Trophoblast cell (in vitro differentiated cells and primary cell): Measurements from ENCODE around the gene BTG3.

ENCODE experiments used
- DNase-seq, 2 donors: peaks; one replicate each; pipeline ENCODE4 v3.0.0-alpha.2; 2016
- H2AFZ ChIP-seq: 2 replicates; pipeline ENCODE4 v1.6.1; 2013; ENCODE audit warnings: low read length, moderate library complexity, mild to moderate bottlenecking; ENCODE audit not compliant: insufficient read depth, poor library complexity
- H2AK5ac ChIP-seq: 2 replicates; pipeline ENCODE4 v1.6.1; 2013; ENCODE audit warnings: mild to moderate bottlenecking, low read length
- H2BK120ac ChIP-seq: 2 replicates; pipeline ENCODE4 v1.6.1; 2013; ENCODE audit warnings: low read length, mild to moderate bottlenecking, moderate library complexity; ENCODE audit not compliant: insufficient read depth, poor library complexity
- H2BK12ac ChIP-seq: 2 replicates; pipeline ENCODE4 v1.6.1; 2013; ENCODE audit warnings: mild to moderate bottlenecking, low read length, moderate library complexity
- H2BK5ac ChIP-seq: 2 replicates; pipeline ENCODE4 v1.6.1; 2013; ENCODE audit warnings: low read length, low read depth, moderate library complexity, mild to moderate bottlenecking; ENCODE audit not compliant: poor library complexity
- H3K14ac ChIP-seq: 2 replicates; pipeline ENCODE4 v1.6.1; 2013; ENCODE audit warnings: mild to moderate bottlenecking, low read length
- H3K18ac ChIP-seq: 2 replicates; pipeline ENCODE4 v1.6.1; 2013; ENCODE audit warnings: mild to moderate bottlenecking, low read length
- H3K23ac ChIP-seq: 2 replicates; pipeline ENCODE4 v1.6.1; 2013; ENCODE audit warnings: low read length
- H3K27ac ChIP-seq: 2 replicates; pipeline ENCODE4 v1.5.1; 2013; ENCODE audit warnings: low read depth, mild to moderate bottlenecking, inconsistent platforms, low read length, moderate library complexity
- H3K27me3 ChIP-seq: 2 replicates; pipeline ENCODE4 v1.6.1; 2013; ENCODE audit warnings: inconsistent platforms, mild to moderate bottlenecking, low read length, moderate library complexity; ENCODE audit not compliant: insufficient read depth
- H3K36me3 ChIP-seq, 2 experiments: 1 replicate in 1 of 2; 2 replicates in 1 of 2; pipeline ENCODE4 v1.6.1; 2013; ENCODE audit warnings: low read length in 2 of 2, mild to moderate bottlenecking in 2 of 2, moderate library complexity in 1 of 2; ENCODE audit not compliant: insufficient read depth in 2 of 2, control insufficient read depth in 1 of 2
- H3K4ac ChIP-seq: 2 replicates; pipeline ENCODE4 v1.6.1; 2013; ENCODE audit warnings: low read depth, mild to moderate bottlenecking, low read length, moderate library complexity
- H3K4me1 ChIP-seq, 2 experiments: 1 replicate in 1 of 2; 2 replicates in 1 of 2; pipeline ENCODE4 v1.6.1; 2013; ENCODE audit warnings: low read length in 2 of 2, mild to moderate bottlenecking in 2 of 2, moderate library complexity in 1 of 2; ENCODE audit not compliant: insufficient read depth in 2 of 2, control insufficient read depth in 1 of 2
- H3K4me2 ChIP-seq: 2 replicates; pipeline ENCODE4 v1.6.1; 2013; ENCODE audit warnings: inconsistent platforms, mild to moderate bottlenecking, low read length, moderate library complexity
- H3K4me3 ChIP-seq: 2 replicates; pipeline ENCODE4 v1.5.1; 2013; ENCODE audit warnings: mild to moderate bottlenecking, low read depth, low read length, inconsistent platforms
- H3K79me1 ChIP-seq: one replicate; pipeline ENCODE4 v1.6.1; 2013; ENCODE audit warnings: low read length
- H3K79me2 ChIP-seq: 2 replicates; pipeline ENCODE4 v1.6.1; 2013; ENCODE audit warnings: low read length, mild to moderate bottlenecking; ENCODE audit not compliant: control insufficient read depth, insufficient read depth, poor library complexity
- H3K9ac ChIP-seq: 2 replicates; pipeline ENCODE4 v1.6.1; 2013; ENCODE audit warnings: mild to moderate bottlenecking, low read length
- H3K9me3 ChIP-seq: 2 replicates; pipeline ENCODE4 v1.6.1; 2013; ENCODE audit warnings: low read depth, mild to moderate bottlenecking, control low read depth, inconsistent platforms, low read length; ENCODE audit not compliant: insufficient read depth
- H4K12ac ChIP-seq: 2 replicates; pipeline ENCODE4 v1.6.1; 2013; ENCODE audit warnings: low read depth, mild to moderate bottlenecking, low read length, moderate library complexity
- H4K8ac ChIP-seq: 2 replicates; pipeline ENCODE4 v1.6.1; 2013; ENCODE audit warnings: low read depth, mild to moderate bottlenecking, low read length, moderate library complexity
- H4K91ac ChIP-seq: one replicate; pipeline ENCODE4 v1.6.1; 2013; ENCODE audit warnings: low read depth, mild to moderate bottlenecking, low read length, moderate library complexity
- WGBS: extraction: QIAGEN DNeasy Blood & Tissue Kit; methylation state at CpG from one replicate; pipeline ENCODE4 v1.1.7; 2013; ENCODE audit warnings: missing lambda C conversion rate; ENCODE audit not compliant: insufficient read length, insufficient coverage; ENCODE audit errors: extremely low coverage; 5-methylcytosine and 5-hydroxymethylcytosine counted together

The BTG3 gene

DNA sequence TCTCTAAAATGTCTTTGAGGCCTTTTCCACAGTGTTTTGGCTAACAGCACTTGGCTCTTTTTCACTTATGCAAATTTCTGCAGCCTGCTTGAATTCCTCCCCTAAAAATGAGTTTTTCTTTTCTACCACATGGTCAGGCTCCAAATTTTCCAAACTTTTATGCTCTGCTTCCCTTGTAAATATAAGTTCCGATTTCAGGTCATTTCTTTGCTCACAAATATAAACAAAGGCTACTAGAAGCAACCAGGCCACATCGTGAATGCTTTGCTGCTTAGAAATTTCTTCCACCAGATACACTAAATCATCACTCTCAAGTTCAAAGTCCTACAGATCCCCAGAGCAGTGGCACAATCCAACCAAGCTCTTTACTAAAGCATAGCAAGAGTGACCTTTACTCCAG, 28.1 kb upstream of the BTG3 start:
- no peak overlapping the region for H3K4ac ChIP-seq
- H4K91ac ChIP-seq = no peak overlapping the region
- no peaks in the 10 kb centered on the region for H3K36me3 ChIP-seq
- H3K9ac ChIP-seq = no peak overlapping the region
- H3K27me3 ChIP-seq = no peaks in the 10 kb centered on the region
- H2BK5ac ChIP-seq = no peak overlapping the region
- H2AK5ac ChIP-seq = no peak overlapping the region
- H4K8ac ChIP-seq = no peak overlapping the region
- no peaks in the 10 kb centered on the region for H3K9me3 ChIP-seq
- no peak overlapping the region for H2AFZ ChIP-seq
- H3K14ac ChIP-seq = no peak overlapping the region
- H3K79me2 ChIP-seq = no peaks in the 10 kb centered on the region
- no peak overlapping the region for H3K4me3 ChIP-seq
- no peak overlapping the region for H4K12ac ChIP-seq
- no peaks in the 10 kb centered on the region for H3K4me1 ChIP-seq
- H3K18ac ChIP-seq = no peak overlapping the region
- H3K4me2 ChIP-seq = no peak overlapping the region
- no peak overlapping the region for H3K23ac ChIP-seq
- DNase-seq = no peak
- H2BK12ac ChIP-seq = no peak overlapping the region
- no peak overlapping the region for H2BK120ac ChIP-seq
- no peak overlapping the region for H3K27ac ChIP-seq
- no CpG with 5 or more reads among the region's 2 CpGs for WGBS
- no peaks in the 10 kb centered on the region for H3K79me1 ChIP-seq

DNA sequence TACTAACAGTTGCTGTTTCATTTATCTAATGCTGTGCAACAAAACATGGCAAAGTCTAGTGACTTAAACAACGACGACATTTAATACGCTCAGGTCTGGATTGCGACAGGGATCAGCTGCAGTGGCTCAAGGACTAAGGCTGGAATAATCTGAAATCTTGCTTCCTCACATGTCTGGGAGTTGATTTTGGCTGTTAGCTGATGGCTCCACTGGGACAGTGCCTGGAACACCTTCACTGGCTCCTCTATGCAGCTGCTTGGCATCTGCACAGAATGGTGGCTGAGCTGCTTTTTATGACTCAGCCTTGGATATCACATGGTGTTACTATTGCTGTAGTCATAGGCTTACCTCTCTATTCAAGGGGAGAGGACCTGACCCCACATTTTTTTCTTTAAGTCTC, 24.0 kb upstream of the BTG3 start:
- Histone ChIP-seq H3K4ac (no peak overlapping the region), H3K4me1 (no peaks in the 10 kb centered on the region), H2BK12ac (no peak overlapping the region), H3K79me1 (no peaks in the 10 kb centered on the region), H3K18ac (no peak overlapping the region), H2AK5ac (no peak overlapping the region), H3K27ac (no peak overlapping the region), H3K4me3 (no peak overlapping the region), H2AFZ (no peak overlapping the region), H3K27me3 (no peaks in the 10 kb centered on the region), H3K9ac (no peak overlapping the region), H4K91ac (no peak overlapping the region), H3K14ac (no peak overlapping the region), H3K4me2 (no peak overlapping the region), H3K79me2 (no peaks in the 10 kb centered on the region), H2BK5ac (no peak overlapping the region), H3K9me3 (no peaks in the 10 kb centered on the region), H3K23ac (no peak overlapping the region), H3K36me3 (no peaks in the 10 kb centered on the region), H4K8ac (no peak overlapping the region), H4K12ac (no peak overlapping the region), H2BK120ac (no peak overlapping the region)
- no peak for DNase-seq
- WGBS = no CpG with 5 or more reads among the region's 4 CpGs

- no CpG with 5 or more reads among the region's 4 CpGs for WGBS
- H3K4me3 ChIP-seq = no peak overlapping the region
Observed at GRCh38 chr21:17631195-17631594, 18.5 kb upstream of the BTG3 start.

GRCh38 chr21:17622018-17622417, 9.3 kb upstream of the BTG3 start:
- Histone ChIP-seq H3K9me3 (no peaks in the 10 kb centered on the region), H3K14ac (no peak overlapping the region), H3K27ac (no peak overlapping the region), H3K79me2 (no peaks in the 10 kb centered on the region), H4K91ac (no peak overlapping the region), H3K4ac (no peak overlapping the region), H3K18ac (no peak overlapping the region), H3K23ac (no peak overlapping the region), H3K4me3 (no peak overlapping the region), H3K4me1 (peaks cover 0 to 3% of the 10 kb centered on the region in 2 experiments), H3K9ac (no peak overlapping the region), H2BK5ac (no peak overlapping the region), H4K12ac (no peak overlapping the region), H3K27me3 (no peaks in the 10 kb centered on the region), H3K36me3 (no peaks in the 10 kb centered on the region), H2AFZ (no peak overlapping the region), H2AK5ac (no peak overlapping the region), H3K4me2 (no peak overlapping the region), H2BK12ac (no peak overlapping the region), H4K8ac (no peak overlapping the region), H2BK120ac (no peak overlapping the region), H3K79me1 (no peaks in the 10 kb centered on the region)
- no peak for DNase-seq
- no CpG with 5 or more reads among the region's 2 CpGs for WGBS

More at GRCh38 chr21:17631195-17631594, 18.5 kb upstream of the BTG3 start:
- no peak for DNase-seq
- Histone ChIP-seq H2BK12ac (no peak overlapping the region), H3K27me3 (no peaks in the 10 kb centered on the region), H3K36me3 (no peaks in the 10 kb centered on the region), H3K4me2 (no peak overlapping the region), H3K23ac (no peak overlapping the region), H2BK120ac (no peak overlapping the region), H3K18ac (no peak overlapping the region), H2AFZ (no peak overlapping the region), H3K14ac (no peak overlapping the region), H3K4ac (no peak overlapping the region), H3K9ac (no peak overlapping the region), H4K12ac (no peak overlapping the region), H3K4me1 (no peaks in the 10 kb centered on the region), H4K91ac (no peak overlapping the region), H4K8ac (no peak overlapping the region), H3K79me1 (no peaks in the 10 kb centered on the region), H2BK5ac (no peak overlapping the region), H3K27ac (no peak overlapping the region), H3K9me3 (no peaks in the 10 kb centered on the region), H3K79me2 (no peaks in the 10 kb centered on the region), H2AK5ac (no peak overlapping the region)
